ENCODE data around the gene PLXDC1. TPM values are rescaled to one million over a fixed set of nuclear protein-coding genes. Genes with fewer than 3 reads are reported as not detected.

Gene PLXDC1
- 10 to 100 TPM; 16.0 to 27.2 TPM for total RNA-seq
- long read RNA-seq, donor 1, full-length matches to known transcripts = 6 of 11 reads
- long read RNA-seq, donor 1, partial matches to known transcripts = 1 of 11 reads
- long read RNA-seq, donor 1, other reads (novel, unspliced or antisense) = 4 of 11 reads
- long read RNA-seq, donor 2, full-length matches to known transcripts = 4 of 9 reads
- long read RNA-seq, donor 2, partial matches to known transcripts = 2 of 9 reads
- long read RNA-seq, donor 2, other reads (novel, unspliced or antisense) = 3 of 9 reads

GRCh38 chr17:39151150-39151942 lies at the start of gene PLXDC1:
Gene PLXDC1 (minus strand): TSS chr17:39151637. CDS start chr17:39151437, 200 bp downstream.
- intact Hi-C loops (cut with DNase I) = loop anchor here (5.0 to 10.0 kb wide), 3 partner anchors 84 to 169 kb away; no protein-coding TSS in a partner anchor
- no peak for DNase-seq (ENCODE audit: low spot score)

DNA sequence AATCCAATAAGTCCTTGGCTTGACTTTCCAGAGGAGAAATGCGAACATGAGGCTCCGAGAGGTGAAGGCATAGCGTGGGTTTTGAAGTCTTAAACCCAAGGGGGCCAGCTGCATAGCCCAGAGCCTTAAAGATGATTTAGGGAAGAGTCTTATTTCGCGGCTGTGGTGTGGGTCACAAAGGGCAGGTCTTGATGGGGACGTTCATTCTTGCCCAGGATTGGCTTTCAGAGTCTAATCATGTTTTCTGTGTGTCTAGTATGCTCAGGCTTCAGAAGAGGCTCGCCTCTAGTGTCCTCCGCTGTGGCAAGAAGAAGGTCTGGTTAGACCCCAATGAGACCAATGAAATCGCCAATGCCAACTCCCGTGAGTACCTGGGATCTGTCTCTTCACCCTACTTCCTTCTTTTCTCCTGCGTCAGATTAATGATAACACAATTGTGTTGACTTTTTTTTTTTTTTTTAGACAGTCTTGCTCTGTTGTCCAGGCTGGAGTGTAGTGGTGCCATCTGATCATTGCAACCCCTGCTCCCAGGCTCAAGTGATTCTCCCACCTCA lies 49.6 kb upstream of the PLXDC1 start:
- no peak for DNase-seq (ENCODE audit: low spot score)
- intact Hi-C loops (cut with DNase I) = loop anchor here (5.0 kb wide), 1 partner anchor 41 kb away; no protein-coding TSS in a partner anchor

DNA sequence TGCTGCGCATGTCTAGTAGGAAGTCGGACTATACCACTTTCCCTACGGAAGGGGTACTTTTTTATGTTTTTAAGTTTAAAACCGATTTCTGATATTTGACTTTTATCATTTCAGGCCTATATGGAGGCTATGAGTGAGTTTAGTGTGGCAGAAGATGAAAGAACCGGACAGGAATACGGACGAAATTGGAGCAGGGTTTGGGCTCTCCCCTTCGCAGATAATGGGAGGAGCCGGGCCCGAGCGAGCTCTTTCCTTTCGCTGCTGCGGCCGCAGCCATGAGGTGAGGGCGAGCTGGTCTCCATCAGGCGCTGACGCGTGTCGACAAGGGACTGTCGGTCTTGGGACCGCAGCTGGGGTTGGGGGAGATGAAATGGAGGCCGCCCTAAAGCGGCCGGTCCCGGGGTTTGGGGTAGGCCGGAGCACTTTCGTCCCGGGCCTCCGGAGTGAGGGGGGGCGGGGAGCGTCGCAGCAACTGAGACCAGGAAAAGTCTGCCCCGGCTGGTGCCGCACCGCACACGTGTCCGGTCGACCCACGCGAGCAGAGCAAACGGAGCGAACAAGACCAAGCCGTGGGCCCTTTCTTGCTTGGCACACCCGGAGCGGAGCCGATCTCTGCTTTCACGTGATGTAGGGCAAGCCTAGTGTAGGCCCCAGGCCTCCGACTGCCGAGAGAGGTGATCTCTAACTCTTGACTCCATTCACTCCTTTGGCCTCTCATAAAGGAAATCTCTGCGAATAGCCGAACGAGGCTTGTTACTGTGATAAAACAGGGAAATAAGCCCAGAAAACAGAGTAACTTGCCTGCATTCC lies 48.8 kb upstream of the PLXDC1 start, which contains the start of gene RPL19:
TSS of gene RPL19 (plus strand) at position 214 of the 810 bp plus-strand sequence. CDS start at position 276, 62 bp downstream.
- DNase-seq (ENCODE audit: low spot score) = peak; percentile 94
- intact Hi-C loops (cut with DNase I) = loop anchor here (5.0 kb wide), 1 partner anchor 42 kb away; no protein-coding TSS in a partner anchor

DNA sequence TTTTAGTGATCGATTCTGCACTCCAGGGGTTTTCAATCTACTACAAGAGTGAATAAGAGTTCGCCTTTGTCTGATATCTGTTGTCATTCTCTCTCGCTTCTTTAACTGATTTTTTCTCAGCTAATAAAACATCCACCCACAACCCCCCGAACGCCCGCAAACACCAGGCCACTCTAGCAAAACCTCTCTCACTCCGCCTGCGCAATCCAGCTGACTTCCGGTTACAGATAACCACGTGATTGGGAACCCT lies 48.3 kb upstream of the PLXDC1 start:
- intact Hi-C loops (cut with DNase I) = loop anchor here (5.0 to 10.0 kb wide), 2 partner anchors 43 to 425 kb away; no protein-coding TSS in a partner anchor
- DNase-seq (ENCODE audit: low spot score) = peak; percentile 96

GRCh38 chr17:39198186-39198566 lies 46.7 kb upstream of the PLXDC1 start:
- no peak for DNase-seq (ENCODE audit: low spot score)
- intact Hi-C loops (cut with DNase I) = loop anchor here in 1 of 2 donors (10.0 kb wide), 1 partner anchor 423 kb away; no protein-coding TSS in a partner anchor

DNA sequence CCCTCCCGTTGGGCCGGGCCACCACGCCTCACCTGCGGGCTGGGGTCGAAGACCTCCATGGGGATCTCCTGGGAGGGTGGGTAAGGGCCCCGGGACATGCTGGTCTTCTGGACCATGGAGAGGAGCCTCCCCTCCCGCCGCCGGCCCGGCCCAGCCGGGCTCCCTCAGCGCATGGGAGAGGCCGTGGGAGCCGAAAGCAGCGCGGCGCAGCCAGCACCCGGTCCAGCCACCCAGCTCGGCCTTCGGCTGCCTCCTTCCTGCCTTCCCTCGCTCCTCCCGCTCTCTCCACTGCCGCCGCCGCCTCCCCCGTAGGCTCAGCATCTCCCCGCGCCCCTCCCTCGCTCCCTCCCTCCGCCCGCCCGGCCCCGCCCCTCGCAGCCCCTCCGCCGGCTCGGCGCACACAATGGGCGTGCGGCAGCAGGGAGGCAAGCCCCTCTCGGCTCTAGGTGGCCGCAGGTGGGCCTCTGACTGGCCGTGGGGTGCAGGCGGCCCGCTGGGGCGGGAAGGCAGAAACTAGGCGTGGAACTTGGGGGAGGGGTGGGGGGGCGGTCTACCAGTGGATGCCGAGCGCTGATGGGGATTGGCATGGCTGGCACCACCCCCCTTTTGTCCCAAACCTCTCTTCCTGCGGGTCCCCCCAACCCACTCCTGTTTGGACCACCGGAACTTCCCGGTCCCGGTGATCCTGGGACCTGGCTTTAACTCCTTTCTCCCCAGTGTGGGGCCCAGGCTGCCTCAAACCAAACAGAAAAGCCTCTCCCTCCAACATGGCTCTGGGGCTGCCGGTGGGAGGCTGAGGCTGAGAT lies 46.1 kb upstream of the PLXDC1 start, which contains the start of gene CACNB1:
TSS of gene CACNB1 (minus strand) at position 290 of the 806 bp plus-strand sequence. CDS start at position 116, 174 bp downstream.
- DNase-seq (ENCODE audit: low spot score) = peak; percentile 90
- intact Hi-C loops (cut with DNase I) = loop anchor here in 1 of 2 donors (10.0 kb wide), 1 partner anchor 423 kb away; no protein-coding TSS in a partner anchor

DNA sequence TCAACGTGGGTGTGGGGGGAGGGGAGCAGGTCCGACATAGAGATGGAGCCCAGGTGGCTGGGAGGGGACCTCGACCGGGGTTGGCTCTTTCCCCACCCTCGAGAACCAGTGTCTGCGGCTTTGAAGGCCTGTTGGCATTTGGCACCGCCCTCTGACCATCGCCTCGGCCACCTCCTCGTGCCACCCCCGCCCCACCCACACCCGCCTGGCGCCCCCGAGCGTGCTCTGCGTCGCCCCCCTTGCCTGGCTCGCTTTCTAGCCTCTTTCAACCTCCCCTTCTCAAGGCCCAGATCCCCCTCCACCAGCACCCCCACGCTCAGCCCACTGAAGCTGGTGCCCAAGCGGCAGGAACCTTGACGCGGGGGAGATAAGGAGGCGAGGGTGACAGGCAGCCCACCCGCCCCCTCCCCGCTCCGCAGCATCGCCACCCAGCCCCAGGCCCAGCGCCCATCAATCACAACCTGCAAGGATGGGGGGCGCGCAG lies 45.4 kb upstream of the PLXDC1 start:
- intact Hi-C loops (cut with DNase I) = loop anchor here in 1 of 2 donors (10.0 kb wide), 1 partner anchor 422 kb away; no protein-coding TSS in a partner anchor
- DNase-seq (ENCODE audit: low spot score) = no peak

- no peak for DNase-seq (ENCODE audit: low spot score)
- intact Hi-C loops (cut with DNase I) = loop anchor here in 1 of 2 donors (10.0 kb wide), 1 partner anchor 422 kb away; no protein-coding TSS in a partner anchor
Observed at GRCh38 chr17:39196241-39196807, 44.9 kb upstream of the PLXDC1 start.

DNA sequence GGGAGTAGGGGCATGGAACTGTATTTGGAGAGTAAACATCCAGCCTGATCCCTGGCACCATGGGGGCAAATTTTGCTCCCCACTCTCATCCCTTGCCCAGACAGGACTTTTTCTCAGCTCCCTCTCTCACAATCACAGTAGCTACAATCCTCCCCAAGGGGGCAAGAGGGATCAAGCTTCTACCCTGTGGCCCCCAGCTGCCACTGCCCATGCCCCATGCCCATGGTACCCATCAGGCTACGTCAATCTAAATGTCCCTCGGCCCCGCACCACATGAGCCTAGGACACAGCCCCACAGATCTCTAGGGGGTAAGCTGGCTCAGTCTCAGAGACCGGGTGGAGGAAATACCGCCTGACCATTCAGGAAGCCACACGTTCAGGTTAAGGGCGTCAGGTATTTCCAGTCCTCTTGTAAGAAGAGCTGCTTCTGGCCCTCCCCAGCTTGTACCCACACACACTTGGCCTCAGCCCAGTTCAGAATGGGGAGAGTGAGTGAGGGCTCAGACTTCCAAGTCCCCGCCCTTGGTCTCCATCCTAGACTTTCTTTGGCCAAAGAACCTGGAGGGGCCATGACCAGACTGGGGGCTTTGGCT lies 44.2 kb upstream of the PLXDC1 start:
- DNase-seq (ENCODE audit: low spot score) = no peak
- intact Hi-C loops (cut with DNase I) = loop anchor here in 1 of 2 donors (10.0 kb wide), 1 partner anchor 421 kb away; no protein-coding TSS in a partner anchor

DNA sequence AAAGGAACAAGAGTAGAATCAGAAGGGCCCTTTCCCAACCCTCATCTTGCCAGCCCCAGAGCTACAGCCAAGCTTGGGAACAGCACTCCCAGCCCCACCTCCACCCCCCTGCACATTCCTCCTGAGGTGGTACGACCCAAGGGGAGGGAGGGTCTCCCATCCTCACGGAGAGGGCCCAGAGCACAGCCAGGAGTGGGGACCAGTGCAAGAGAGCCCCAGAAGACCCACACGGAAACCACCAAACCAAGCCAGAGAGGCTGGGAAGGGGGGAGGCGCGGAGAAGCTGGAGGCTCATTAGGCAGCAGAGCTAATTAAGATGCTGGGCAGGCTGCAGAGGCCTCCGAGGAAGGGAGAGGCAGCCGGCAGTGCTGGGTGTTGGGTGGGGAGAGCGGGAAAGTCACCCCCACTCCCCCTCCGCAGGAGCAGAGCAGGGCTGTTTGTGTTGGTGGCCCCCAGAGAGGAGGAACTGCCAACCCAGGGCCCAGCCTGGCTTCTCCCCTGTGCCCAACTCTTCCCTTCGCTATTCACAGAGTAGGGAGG lies 43.6 kb upstream of the PLXDC1 start:
- intact Hi-C loops (cut with DNase I) = loop anchor here in 1 of 2 donors (10.0 kb wide), 1 partner anchor 420 kb away; no protein-coding TSS in a partner anchor

DNA sequence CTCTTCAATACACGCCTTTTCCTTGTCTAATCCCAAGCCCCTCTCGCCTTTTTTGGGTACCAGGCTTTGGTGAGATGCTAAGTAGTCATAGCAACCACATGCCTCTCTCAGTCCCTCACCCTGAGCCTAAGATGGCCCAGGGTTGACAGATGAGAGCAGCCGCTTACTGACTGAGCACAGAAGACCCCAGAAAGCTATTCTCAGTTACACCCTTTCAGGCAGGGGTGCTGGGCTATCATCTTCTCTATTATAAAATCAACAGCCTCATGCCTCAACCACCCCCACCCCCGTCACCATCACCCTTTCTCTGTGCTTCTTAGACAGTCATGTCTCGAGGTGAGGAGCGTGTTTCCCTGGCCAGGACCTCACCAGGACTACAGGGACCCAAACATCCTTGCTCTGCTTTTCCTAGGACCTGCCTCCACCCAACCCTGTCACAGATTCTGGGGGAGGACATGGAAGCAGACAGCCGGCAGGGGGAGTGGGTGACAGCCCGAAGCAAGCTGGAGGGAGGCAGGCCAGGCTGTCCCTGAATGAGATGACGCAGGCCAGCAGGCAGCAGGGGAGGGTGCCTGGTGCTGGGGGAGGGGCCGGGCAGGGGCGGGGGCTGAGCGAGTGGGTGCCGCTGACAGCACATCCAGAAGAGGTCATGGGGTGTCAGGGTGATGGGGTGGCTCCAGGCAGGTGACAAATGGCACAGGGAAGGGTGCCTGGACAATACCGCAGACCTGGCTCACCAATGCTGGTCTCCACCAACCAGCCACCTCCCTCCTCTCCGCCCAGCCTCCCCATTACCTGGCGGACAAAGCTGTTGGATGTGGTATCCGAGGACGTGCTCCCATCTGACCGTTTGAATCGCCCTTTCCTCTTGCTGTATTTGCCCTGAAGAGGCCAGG lies 42.9 kb upstream of the PLXDC1 start:
- intact Hi-C loops (cut with DNase I) = loop anchor here in 1 of 2 donors (10.0 kb wide), 1 partner anchor 420 kb away; no protein-coding TSS in a partner anchor
- peak; percentile 91 for DNase-seq (ENCODE audit: low spot score)

More for the DNA sequence above, 43.6 kb upstream of the PLXDC1 start:
- DNase-seq (ENCODE audit: low spot score) = no peak

GRCh38 chr17:39193346-39193745 lies 41.9 kb upstream of the PLXDC1 start:
- DNase-seq (ENCODE audit: low spot score) = no peak
- intact Hi-C loops (cut with DNase I) = loop anchor here in 1 of 2 donors (10.0 kb wide), 1 partner anchor 419 kb away; no protein-coding TSS in a partner anchor

DNA sequence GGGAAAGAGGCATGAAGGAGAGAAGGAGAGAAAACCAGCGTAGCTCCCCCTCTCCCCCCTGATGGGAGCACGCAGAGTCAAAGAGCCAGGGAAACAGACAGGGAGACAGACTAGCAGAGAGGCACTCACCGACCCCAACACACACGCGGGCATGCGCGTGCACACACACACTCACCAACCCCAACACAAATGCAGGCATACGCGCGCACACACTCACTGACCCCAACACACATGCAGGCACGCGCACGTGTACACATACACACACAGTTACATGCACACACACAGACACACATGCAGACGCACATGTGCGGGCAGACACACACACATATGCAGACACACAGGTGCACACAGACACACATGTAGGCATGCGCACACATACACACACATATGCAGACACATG lies 41.5 kb upstream of the PLXDC1 start:
- intact Hi-C loops (cut with DNase I) = loop anchor here in 1 of 2 donors (10.0 kb wide), 1 partner anchor 418 kb away; no protein-coding TSS in a partner anchor

DNA sequence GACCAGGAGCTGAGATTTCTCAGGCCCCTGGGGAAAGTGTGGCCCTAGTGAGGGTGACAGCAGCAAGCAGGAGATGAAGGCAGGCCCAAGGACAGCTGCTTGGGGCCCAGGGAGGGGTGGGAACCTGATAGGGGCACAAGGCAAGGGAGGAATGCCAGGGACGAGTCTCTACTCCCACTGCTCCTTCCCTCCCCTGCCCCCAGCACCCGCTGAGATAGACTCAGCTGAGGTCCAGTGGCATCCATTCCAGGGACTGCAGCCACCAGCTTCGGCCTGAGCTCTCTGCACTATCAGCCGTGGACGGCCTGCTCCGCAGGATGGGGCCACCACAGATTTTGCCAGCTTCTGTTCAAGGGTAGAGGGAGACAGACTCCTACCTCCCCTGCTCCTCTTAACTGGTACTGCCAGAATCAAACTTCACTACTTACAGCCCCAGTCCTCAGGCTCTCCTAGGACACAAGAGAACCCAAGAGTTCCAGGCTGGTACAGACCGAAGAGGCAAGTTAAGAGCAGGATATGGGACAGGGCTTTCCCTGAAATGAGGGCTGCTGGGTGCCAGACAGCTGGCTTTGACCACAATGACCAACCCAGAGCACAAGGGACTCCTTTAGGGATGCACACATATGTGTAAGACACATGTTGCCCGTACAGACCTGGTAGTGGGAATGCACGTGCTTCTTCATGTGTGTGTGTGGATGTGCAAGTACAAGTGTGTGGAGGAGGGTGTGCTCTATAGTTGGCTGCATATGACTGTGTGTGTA lies 40.5 kb upstream of the PLXDC1 start:
- intact Hi-C loops (cut with DNase I) = loop anchor here in 1 of 2 donors (10.0 kb wide), 1 partner anchor 417 kb away; no protein-coding TSS in a partner anchor
- DNase-seq (ENCODE audit: low spot score) = no peak

More for the DNA sequence above, 41.5 kb upstream of the PLXDC1 start:
- DNase-seq (ENCODE audit: low spot score) = no peak

Data from posterior vena cava (tissue), 2 donors.